GM12878 (cell line): ENCODE measurements around the gene POT1. TPM values are rescaled to one million over a fixed set of nuclear protein-coding genes. Genes with fewer than 3 reads are reported as not detected.

Experiments
- ATAC-seq: fragments of 200-7000 bp; cut with Tn5 transposase; 3 replicates; pipeline ENCODE4 v1.9.1; 2020; ENCODE audit warnings: mild to moderate bottlenecking, moderate library complexity
- BruUV-seq: library from RNA; stranded (reverse); fragments of 400-500 nt; replicated peaks from 2 replicates; lab custom pipeline; 2021; lab: Mats Ljungman, UMichigan
- CTCF ChIA-PET: fragments of 300-600 bp; sonication (Branson Sonifier 250); formaldehyde crosslinking; extraction: SDS; loops from one replicate; lab custom pipeline; 2021; ENCODE audit warnings: inconsistent platforms; lab: Yijun Ruan, JAX
- POLR2A ChIA-PET: fragments of 350-600 bp; formaldehyde crosslinking; extraction: SDS; loops from one replicate; lab custom pipeline; 2021; ENCODE audit warnings: inconsistent platforms; lab: Charles Lee
- RAD21 ChIA-PET: fragments of 300-600 bp; sonication (Branson Sonifier 250); formaldehyde crosslinking; loops from one replicate; lab custom pipeline; 2023; ENCODE audit warnings: antibody characterized with exemption; ENCODE audit not compliant: unreplicated experiment; lab: Charles Lee
- SMC1A ChIA-PET: fragments of 300-600 bp; sonication (Branson Sonifier 250); formaldehyde crosslinking; loops from one replicate; lab custom pipeline; 2023; ENCODE audit not compliant: unreplicated experiment, uncharacterized antibody; lab: Charles Lee
- DNase-seq: peaks from one replicate; pipeline ENCODE4 v3.0.0-alpha.2; 2011; ENCODE audit warnings: low read depth, low spot score
- FAIRE-seq: peaks from 3 replicates; lab custom pipeline; 2011; peaks lifted over from hg19 to GRCh38; lab: Jason Lieb, UNC
- H2AFZ ChIP-seq: 2 replicates; pipeline ENCODE4 v1.6.0; 2011; ENCODE audit warnings: low read depth, low read length, control low read depth; ENCODE audit not compliant: control insufficient read depth
- H3K27ac ChIP-seq: 2 replicates; pipeline ENCODE4 v1.5.1; 2011; ENCODE audit warnings: control low read depth; ENCODE audit not compliant: control insufficient read depth, insufficient read depth
- H3K27me3 ChIP-seq, 2 experiments: replicated peaks in 1 of 2; 2 replicates each; pipeline versions ENCODE4 v1.6.0 to v1.6.1; 2011; ENCODE audit warnings: low read length in 1 of 2; ENCODE audit not compliant: control insufficient read depth in 2 of 2, insufficient read depth in 2 of 2
- H3K36me3 ChIP-seq, 2 experiments: 2 replicates each; pipeline ENCODE4 v1.5.1; 2011; ENCODE audit warnings: low read length in 1 of 2; ENCODE audit not compliant: control insufficient read depth in 2 of 2, insufficient read depth in 2 of 2
- H3K4me1 ChIP-seq: 2 replicates; pipeline ENCODE4 v1.6.1; 2011; ENCODE audit warnings: mild to moderate bottlenecking, low read length, moderate library complexity, mixed read lengths; ENCODE audit not compliant: control insufficient read depth, insufficient read depth
- H3K4me2 ChIP-seq: 2 replicates; pipeline ENCODE4 v1.6.0; 2011; ENCODE audit warnings: control low read depth; ENCODE audit not compliant: control insufficient read depth, insufficient read depth
- H3K4me3 ChIP-seq: fragments of 200-600 bp; sonication (generic); 2 replicates; pipeline ENCODE4 v1.5.1; 2016
- H3K79me2 ChIP-seq: 2 replicates; pipeline ENCODE4 v1.6.0; 2011; ENCODE audit warnings: low read length; ENCODE audit not compliant: control insufficient read depth, insufficient read depth
- H3K9ac ChIP-seq: 2 replicates; pipeline ENCODE4 v1.8.0; 2011; ENCODE audit warnings: low read length, control low read depth, mixed read lengths; ENCODE audit not compliant: control insufficient read depth, insufficient read depth
- H3K9me3 ChIP-seq: replicated peaks from 3 replicates; pipeline ENCODE4 v1.5.1; 2011; ENCODE audit warnings: mild to moderate bottlenecking, low read length; ENCODE audit not compliant: control insufficient read depth, insufficient read depth
- H4K20me1 ChIP-seq: 2 replicates; pipeline ENCODE4 v1.6.0; 2011; ENCODE audit not compliant: control insufficient read depth, insufficient read depth
- BACH1 ChIP-seq: fragments of 450-650 bp; IDR thresholded peaks from 2 replicates; pipeline ENCODE4 v1.6.1; 2017; ENCODE audit warnings: mild to moderate bottlenecking, borderline replicate concordance
- CBX5 ChIP-seq: sonication (generic); IDR thresholded peaks from 2 replicates; pipeline ENCODE4 v1.6.1; 2016; ENCODE audit warnings: low read depth, moderate library complexity, mild to moderate bottlenecking, inconsistent platforms
- DPF2 ChIP-seq: fragments of 450-650 bp; IDR thresholded peaks from 2 replicates; pipeline ENCODE4 v1.6.1; 2017; ENCODE audit warnings: mild to moderate bottlenecking
- E2F4 ChIP-seq: IDR thresholded peaks from 2 replicates; pipeline ENCODE4 v1.6.1; 2012; ENCODE audit warnings: low read depth, low read length, improper control_type of control experiment
- HCFC1 ChIP-seq: fragments of 150-350 bp; IDR thresholded peaks from 2 replicates; pipeline ENCODE4 v1.6.1; 2014; ENCODE audit warnings: low read length
- KDM1A ChIP-seq: fragments of 200-600 bp; sonication (generic); IDR thresholded peaks from 2 replicates; pipeline ENCODE4 v1.6.1; 2016; ENCODE audit warnings: borderline replicate concordance
- MTA2 ChIP-seq: fragments of 450-650 bp; IDR thresholded peaks from 2 replicates; pipeline ENCODE4 v1.6.1; 2016; ENCODE audit warnings: low read depth, mild to moderate bottlenecking, moderate library complexity
- PAX8 ChIP-seq: fragments of 450-650 bp; IDR thresholded peaks from 2 replicates; pipeline ENCODE4 v1.6.1; 2017; ENCODE audit warnings: mild to moderate bottlenecking, moderate library complexity
- RFX5 ChIP-seq: IDR thresholded peaks from 2 replicates; pipeline ENCODE4 v1.6.1; 2011; ENCODE audit warnings: low read depth, low read length, improper control_type of control experiment
- SIX5 ChIP-seq: IDR thresholded peaks from 2 replicates; pipeline ENCODE4 v1.6.1; 2011; ENCODE audit warnings: mild to moderate bottlenecking, low read depth, low read length, moderate library complexity; ENCODE audit not compliant: severe bottlenecking
- STAT3 ChIP-seq: IDR thresholded peaks from 2 replicates; pipeline ENCODE4 v1.6.1; 2011; ENCODE audit warnings: low read depth, low read length, improper control_type of control experiment
- TAF1 ChIP-seq: IDR thresholded peaks from 2 replicates; pipeline ENCODE4 v1.6.1; 2011; ENCODE audit warnings: mild to moderate bottlenecking, low read depth, low read length, borderline replicate concordance
- ZNF24 ChIP-seq: fragments of 450-650 bp; IDR thresholded peaks from 2 replicates; pipeline ENCODE4 v1.6.1; 2017; ENCODE audit warnings: antibody characterized with exemption, mild to moderate bottlenecking
- in situ Hi-C: fragments of 300-500 bp; cut with MboI; formaldehyde crosslinking; loops from 9 replicates; pipeline ENCODE4 v1.14.3; 2018; ENCODE audit warnings: mixed read lengths
- intact Hi-C: fragments of 100-400 bp; cut with micrococcal nuclease; formaldehyde crosslinking; loops from one replicate; pipeline ENCODE4 v1.14.2; 2022; ENCODE audit not compliant: unreplicated experiment
- polyA plus RNA-seq, 11 experiments: library from polyadenylated mRNA; depleted of rRNA in 4 of 11; unstranded in 6 of 11; stranded (reverse) in 5 of 11; fragments of >200 nt; fragmentation: Nextera tagmentation in 4 of 11; fragmentation: Illumina TruSeq in 1 of 11; extraction: Ambion mirVana in 4 of 11; extraction: Trizol in 1 of 11; gene quantifications; 1 replicate in 1 of 11; 2 replicates in 10 of 11; pipeline versions ENCODE4 v1.2.1 to v1.2.3, GENCODE V29; 2011 to 2016; ENCODE audit warnings: inconsistent platforms in 2 of 11, missing spikeins in 2 of 11, low read depth in 1 of 11
- total RNA-seq, 4 experiments: library from RNA; depleted of rRNA in 3 of 4; stranded (reverse); fragments of >200 nt in 3 of 4; fragmentation: Illumina TruSeq in 1 of 4; extraction: Trizol in 1 of 4; gene quantifications; 2 replicates each; pipeline versions ENCODE4 v1.2.1 to v1.2.3, GENCODE V29; 2013 to 2021
- TF ChIP-seq, protein P1 (sequence below): fragments of 150-350 bp; IDR thresholded peaks from 2 replicates; pipeline ENCODE4 v1.6.1; 2014; ENCODE audit warnings: mild to moderate bottlenecking, low read depth, low read length
- TF ChIP-seq, protein P2 (sequence below): fragments of 450-650 bp; formaldehyde crosslinking; IDR thresholded peaks from 2 replicates; pipeline ENCODE4 v1.5.0; 2022; ENCODE audit warnings: mild to moderate bottlenecking, missing genetic modification characterization
- TF ChIP-seq, protein P3 (sequence below): fragments of 450-650 bp; IDR thresholded peaks from 2 replicates; pipeline ENCODE4 v1.6.1; 2016; ENCODE audit warnings: mild to moderate bottlenecking, moderate library complexity, borderline replicate concordance

POT1 gene
- total and polyA plus RNA-seq, 10 of the 15 experiments (the other 5 are each of a cell fraction or from before 2014, with no cell fraction given) = 16.3 to 87.0 (median 33.9) TPM

DNA sequence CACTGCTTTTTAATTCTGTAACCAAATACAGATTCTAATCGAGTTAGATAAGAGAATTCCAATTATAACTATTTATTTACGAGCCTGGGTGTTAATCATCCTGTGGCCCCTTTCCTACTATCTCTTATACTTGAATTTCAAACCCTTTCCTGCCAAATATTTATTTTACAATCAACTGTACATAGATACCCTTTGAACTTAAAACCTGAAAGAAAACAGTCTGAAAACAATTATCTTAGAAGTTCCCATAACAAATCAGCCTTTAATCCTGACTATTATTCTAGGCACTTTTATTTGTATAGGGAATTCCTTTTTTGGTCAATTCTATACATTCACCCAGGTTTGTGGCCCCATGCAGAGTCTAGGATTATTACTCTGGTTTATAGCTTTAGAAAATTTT lies 153.5 kb downstream of the POT1 start (continued):
- TF ChIP-seq KDM1A (no peak), STAT3 (no peak), E2F4 (no peak), ZNF24 (no peak)
- TF ChIP-seq, protein P1, sequence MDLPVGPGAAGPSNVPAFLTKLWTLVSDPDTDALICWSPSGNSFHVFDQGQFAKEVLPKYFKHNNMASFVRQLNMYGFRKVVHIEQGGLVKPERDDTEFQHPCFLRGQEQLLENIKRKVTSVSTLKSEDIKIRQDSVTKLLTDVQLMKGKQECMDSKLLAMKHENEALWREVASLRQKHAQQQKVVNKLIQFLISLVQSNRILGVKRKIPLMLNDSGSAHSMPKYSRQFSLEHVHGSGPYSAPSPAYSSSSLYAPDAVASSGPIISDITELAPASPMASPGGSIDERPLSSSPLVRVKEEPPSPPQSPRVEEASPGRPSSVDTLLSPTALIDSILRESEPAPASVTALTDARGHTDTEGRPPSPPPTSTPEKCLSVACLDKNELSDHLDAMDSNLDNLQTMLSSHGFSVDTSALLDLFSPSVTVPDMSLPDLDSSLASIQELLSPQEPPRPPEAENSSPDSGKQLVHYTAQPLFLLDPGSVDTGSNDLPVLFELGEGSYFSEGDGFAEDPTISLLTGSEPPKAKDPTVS = no peak
- TF ChIP-seq, all 136 proteins: peak for 0

DNA sequence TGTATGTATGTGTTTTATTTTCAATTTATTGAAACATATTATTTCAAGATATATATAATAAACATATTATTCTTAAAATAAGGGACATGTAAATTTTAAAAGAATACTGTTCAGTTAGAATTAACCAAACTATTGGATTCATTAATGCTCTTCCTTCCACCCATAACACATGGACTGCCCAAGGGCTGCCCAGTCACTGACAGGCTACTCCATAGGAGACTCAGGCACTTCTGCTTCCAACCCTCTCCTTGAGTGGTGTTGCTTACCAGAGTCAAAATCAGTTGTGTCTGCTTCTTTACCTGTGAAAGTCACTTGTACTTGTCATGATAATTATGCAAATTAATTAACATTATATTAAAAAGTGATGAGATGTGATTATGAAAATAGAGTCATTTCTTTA lies 154.2 kb downstream of the POT1 start:
- Histone ChIP-seq H4K20me1 (no peaks in the 10 kb centered on the region), H3K36me3 (no peaks in the 10 kb centered on the region), H3K4me1 (no peaks in the 10 kb centered on the region), H3K27me3 (no peaks in the 10 kb centered on the region), H3K4me3 (no peak overlapping the region), H3K27ac (no peak overlapping the region), H2AFZ (no peak overlapping the region), H3K9ac (no peak overlapping the region), H3K9me3 (no peaks in the 10 kb centered on the region), H3K79me2 (no peaks in the 10 kb centered on the region), H3K4me2 (no peak overlapping the region)
- ChIA-PET RAD21 (no interaction called here), POLR2A (no interaction called here), SMC1A (no interaction called here), CTCF (no interaction called here)
- no TSS peak for BruUV-seq
- FAIRE-seq (no peak), DNase-seq (no peak), ATAC-seq (no peak)
- in situ Hi-C loops = no loop called here
- intact Hi-C loops = no loop called here
- TF ChIP-seq, protein P2, sequence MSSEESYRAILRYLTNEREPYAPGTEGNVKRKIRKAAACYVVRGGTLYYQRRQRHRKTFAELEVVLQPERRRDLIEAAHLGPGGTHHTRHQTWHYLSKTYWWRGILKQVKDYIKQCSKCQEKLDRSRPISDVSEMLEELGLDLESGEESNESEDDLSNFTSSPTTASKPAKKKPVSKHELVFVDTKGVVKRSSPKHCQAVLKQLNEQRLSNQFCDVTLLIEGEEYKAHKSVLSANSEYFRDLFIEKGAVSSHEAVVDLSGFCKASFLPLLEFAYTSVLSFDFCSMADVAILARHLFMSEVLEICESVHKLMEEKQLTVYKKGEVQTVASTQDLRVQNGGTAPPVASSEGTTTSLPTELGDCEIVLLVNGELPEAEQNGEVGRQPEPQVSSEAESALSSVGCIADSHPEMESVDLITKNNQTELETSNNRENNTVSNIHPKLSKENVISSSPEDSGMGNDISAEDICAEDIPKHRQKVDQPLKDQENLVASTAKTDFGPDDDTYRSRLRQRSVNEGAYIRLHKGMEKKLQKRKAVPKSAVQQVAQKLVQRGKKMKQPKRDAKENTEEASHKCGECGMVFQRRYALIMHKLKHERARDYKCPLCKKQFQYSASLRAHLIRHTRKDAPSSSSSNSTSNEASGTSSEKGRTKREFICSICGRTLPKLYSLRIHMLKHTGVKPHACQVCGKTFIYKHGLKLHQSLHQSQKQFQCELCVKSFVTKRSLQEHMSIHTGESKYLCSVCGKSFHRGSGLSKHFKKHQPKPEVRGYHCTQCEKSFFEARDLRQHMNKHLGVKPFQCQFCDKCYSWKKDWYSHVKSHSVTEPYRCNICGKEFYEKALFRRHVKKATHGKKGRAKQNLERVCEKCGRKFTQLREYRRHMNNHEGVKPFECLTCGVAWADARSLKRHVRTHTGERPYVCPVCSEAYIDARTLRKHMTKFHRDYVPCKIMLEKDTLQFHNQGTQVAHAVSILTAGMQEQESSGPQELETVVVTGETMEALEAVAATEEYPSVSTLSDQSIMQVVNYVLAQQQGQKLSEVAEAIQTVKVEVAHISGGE (CRISPR knock-in tag) = no peak
- TF ChIP-seq BACH1 (no peak), TAF1 (no peak), PAX8 (no peak), HCFC1 (no peak), CBX5 (no peak), SIX5 (no peak), MTA2 (no peak), DPF2 (no peak), RFX5 (no peak)
- TF ChIP-seq, protein P3, sequence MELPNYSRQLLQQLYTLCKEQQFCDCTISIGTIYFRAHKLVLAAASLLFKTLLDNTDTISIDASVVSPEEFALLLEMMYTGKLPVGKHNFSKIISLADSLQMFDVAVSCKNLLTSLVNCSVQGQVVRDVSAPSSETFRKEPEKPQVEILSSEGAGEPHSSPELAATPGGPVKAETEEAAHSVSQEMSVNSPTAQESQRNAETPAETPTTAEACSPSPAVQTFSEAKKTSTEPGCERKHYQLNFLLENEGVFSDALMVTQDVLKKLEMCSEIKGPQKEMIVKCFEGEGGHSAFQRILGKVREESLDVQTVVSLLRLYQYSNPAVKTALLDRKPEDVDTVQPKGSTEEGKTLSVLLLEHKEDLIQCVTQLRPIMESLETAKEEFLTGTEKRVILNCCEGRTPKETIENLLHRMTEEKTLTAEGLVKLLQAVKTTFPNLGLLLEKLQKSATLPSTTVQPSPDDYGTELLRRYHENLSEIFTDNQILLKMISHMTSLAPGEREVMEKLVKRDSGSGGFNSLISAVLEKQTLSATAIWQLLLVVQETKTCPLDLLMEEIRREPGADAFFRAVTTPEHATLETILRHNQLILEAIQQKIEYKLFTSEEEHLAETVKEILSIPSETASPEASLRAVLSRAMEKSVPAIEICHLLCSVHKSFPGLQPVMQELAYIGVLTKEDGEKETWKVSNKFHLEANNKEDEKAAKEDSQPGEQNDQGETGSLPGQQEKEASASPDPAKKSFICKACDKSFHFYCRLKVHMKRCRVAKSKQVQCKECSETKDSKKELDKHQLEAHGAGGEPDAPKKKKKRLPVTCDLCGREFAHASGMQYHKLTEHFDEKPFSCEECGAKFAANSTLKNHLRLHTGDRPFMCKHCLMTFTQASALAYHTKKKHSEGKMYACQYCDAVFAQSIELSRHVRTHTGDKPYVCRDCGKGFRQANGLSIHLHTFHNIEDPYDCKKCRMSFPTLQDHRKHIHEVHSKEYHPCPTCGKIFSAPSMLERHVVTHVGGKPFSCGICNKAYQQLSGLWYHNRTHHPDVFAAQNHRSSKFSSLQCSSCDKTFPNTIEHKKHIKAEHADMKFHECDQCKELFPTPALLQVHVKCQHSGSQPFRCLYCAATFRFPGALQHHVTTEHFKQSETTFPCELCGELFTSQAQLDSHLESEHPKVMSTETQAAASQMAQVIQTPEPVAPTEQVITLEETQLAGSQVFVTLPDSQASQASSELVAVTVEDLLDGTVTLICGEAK = no peak
